Stimulated activated CD8-positive, alpha-beta memory T cell treated with anti-CD3 and anti-CD28 coated beads, Interleukin-4, amount 100 ng/mL, for 48 hours (primary cell): Measurements from ENCODE around the gene WEE1.
A peak's percentile ranks its signal among the peaks of the same experiment; 100 is the strongest.
"Not testable (repeated sequence)": the region's sequence is repeated elsewhere in the genome, so short reads cannot be mapped to it uniquely, and the experiment has no call there.

Experiments used
- DNase-seq: peaks from one replicate; pipeline ENCODE4 v3.0.0-alpha.2; 2020

WEE1 gene

DNA sequence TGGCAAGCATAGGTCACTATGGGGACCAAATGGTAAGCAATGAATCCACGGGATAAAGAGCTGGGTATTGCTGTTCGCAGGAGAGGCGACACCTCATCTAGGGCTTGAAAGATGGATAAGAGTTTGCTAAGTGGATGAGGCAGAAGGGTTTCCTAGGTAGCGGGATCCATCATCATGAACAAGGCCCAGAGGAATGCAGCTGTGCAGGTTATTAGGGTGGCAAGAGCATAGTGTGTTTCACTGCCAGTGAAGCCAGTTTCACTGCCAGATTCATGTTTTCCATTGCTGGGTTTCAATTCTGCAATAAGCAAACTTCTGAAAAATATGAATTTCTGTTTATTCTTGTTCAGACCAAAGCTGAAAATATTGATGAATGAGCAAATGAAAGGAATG, 27.2 kb downstream of the WEE1 start:
- no peak for DNase-seq

GRCh38 chr11:9601037-9601875, 27.8 kb downstream of the WEE1 start:
- peak; percentile 78 for DNase-seq

DNA sequence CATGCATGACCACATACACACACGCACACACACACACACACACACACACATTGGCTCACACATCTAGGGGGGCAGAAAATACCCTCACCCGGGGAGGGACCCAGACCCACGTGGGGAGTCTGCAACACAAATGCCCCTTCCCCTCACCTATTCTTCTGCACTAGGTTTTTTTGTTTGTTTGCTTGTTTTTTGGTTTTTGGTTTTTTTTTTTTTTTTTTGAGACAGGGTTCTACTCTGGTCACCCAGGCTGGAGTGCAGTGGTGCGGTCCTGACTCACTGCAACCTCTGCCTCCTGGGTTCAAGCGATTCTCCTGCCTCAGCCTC, 28.4 kb downstream of the WEE1 start:
- DNase-seq: no peak

GRCh38 chr11:9603214-9603613, 29.7 kb downstream of the WEE1 start:
- DNase-seq: not testable (repeated sequence)

DNA sequence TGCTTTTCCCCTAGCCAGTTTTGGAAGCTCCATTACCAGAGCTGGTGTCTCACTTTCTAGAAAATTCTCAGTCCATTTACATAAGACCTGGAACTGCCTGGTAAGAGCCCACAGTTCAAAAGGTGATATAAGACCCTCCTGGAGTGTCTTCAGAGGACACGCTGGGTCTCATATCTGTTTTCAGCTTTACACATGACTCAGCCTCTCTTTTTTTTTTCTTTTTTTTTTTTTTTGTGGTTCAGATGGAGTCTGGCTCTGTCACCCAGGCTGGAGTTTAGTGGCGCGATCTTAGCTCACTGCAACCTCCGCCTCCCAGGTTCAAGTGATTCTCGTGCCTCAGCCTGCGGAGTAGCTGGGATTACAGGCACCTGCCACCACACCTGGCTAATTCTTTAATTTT, 30.7 kb downstream of the WEE1 start:
- DNase-seq: no peak

DNA sequence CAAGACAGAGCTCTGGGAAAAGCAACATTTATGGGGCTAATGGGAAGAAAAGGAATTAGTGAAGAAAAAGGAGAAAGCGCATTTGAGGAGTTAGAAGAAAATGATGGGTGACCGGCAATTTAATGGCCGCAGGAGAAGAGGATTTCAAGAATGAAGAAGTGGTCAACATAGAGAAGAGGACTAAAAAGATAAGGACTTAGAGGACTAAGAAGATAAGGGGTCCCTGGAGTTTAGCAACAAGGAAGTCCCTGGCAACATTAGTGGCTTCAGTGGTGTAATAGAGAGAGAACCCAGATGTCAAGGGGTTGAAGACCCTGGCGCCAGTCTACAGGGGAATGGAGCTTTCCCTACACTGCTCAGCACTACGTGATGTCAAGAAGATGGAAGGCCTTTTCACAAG, 32.3 kb downstream of the WEE1 start:
- DNase-seq: no peak

DNA sequence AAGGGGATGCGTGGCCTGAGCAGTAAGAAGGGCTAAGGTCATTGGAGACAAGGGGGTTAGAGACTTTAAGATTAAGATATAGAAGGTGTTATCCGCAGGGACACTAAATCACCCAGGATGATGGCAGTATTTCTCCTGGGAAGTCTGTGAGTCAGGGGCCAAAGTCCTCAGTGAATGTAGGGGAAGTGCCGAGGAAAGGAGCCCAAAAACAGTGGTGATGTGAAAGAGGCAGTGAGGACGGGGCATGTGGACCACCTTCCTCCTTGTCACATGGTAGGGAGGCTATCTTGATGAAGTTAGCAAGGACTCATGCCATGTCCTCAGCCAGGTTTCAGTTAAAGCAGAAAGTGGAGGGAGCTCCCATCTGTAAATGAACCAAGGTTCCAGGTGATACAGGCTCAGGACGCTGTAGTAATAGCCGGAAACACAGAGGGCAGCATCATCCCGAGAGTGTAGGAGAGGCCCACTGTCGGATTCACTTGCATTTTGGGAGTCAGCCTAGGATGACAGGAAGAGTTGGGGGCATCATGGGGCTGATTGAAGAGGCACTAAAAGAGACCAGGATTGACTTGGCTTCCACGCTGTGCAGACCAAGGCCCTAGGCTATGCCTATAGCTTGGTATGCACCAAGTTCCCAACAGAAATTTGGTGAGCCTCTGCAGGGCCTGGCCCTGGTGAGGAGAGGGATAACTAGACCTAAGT, 33.5 kb downstream of the WEE1 start:
- DNase-seq: no peak

- no peak for DNase-seq
Measured at GRCh38 chr11:9607511-9607899, 34.0 kb downstream of the WEE1 start.

- DNase-seq: no peak
Measured at GRCh38 chr11:9609002-9609759, 35.7 kb downstream of the WEE1 start.

GRCh38 chr11:9609841-9610240, 36.4 kb downstream of the WEE1 start:
- DNase-seq: no peak

- DNase-seq: peak; percentile 93
Measured at GRCh38 chr11:9613118-9613829, 39.8 kb downstream of the WEE1 start.

- peak; percentile 95 for DNase-seq
Measured at GRCh38 chr11:9613830-9614762, 40.6 kb downstream of the WEE1 start.

DNA sequence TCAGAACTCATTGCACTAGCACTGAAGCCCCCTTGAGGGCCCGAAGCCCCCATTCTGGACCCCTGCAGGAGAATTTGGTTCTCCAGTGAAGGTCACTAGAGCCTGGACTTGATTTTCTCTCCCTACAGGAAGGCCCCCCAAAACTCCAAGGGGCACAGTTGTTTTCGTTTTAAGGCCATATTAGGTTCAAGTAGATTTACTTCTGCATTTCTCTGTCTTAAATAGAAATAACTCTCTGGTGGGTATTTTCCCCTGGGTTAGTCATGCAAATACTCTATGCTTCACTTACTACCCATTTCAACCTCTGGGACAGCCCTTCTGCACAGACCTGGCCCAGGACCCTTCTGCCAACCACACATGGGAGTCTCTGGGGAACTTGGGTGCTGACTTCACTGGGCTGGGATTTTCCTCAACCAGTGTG, 41.6 kb downstream of the WEE1 start:
- DNase-seq: no peak

GRCh38 chr11:9616042-9616675, 42.7 kb downstream of the WEE1 start:
- no peak for DNase-seq

- DNase-seq: peak; percentile 50
Measured at GRCh38 chr11:9616858-9617257, 43.4 kb downstream of the WEE1 start.

DNA sequence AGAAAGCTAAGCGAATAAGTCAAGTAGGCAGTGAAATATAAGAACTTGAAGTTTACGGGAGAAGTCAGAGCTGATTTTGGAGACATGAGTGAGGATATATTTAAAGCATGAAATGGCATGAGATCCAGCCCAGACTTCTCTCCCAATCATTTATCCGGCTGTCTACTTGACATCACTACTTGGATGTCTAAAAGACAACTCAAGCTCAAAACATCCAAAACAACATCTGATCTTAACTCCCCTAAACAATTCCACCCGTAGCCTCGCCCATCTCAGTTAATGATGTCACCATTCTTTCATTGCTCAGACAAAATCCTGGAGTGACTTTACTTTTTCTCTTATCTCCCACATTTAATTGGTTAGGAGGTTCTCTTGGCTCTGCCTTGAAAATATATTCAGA, 44.5 kb downstream of the WEE1 start:
- no peak for DNase-seq

- no peak for DNase-seq
Measured at GRCh38 chr11:9619004-9619403, 45.5 kb downstream of the WEE1 start.

- no peak for DNase-seq
Measured at GRCh38 chr11:9619971-9620370, 46.5 kb downstream of the WEE1 start.

DNA sequence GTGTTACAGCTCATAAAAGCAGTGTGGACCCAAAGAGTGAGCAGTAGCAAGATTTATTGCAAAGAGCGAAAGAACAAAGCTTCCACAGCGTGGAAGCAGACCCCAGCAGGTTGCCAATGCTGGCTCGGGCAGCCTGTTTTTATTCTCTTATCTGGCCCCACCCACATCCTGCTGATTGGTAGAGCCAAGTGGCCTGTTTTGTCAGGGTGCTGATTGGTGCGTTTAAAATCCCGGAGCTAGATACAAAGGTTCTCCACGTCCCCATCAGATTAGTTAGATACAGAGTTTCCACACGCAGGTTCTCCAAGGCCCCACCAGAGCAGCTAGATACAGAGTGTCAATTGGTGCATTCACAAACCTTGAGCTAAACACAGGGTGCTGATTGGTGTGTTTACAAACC, 48.9 kb downstream of the WEE1 start:
- DNase-seq: not testable (repeated sequence)

DNA sequence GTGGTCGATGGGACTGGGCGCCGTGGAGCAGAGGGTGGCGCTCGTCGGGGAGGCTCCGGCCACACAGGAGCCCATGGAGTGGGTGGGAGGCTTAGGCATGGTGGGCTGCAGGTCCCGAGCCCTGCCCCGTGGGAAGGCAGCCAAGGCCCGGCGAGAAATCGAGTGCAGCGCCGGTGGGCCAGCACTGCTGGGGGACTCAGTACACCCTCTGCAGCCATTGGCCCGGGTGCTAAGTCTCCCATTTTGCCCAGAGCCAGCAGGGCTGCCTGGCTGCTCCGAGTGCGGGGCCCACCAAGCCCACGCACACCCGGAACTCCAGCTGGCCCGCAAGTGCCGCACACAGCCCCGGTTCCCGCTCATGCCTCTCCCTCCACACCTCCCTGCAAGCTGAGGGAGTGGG, 49.6 kb downstream of the WEE1 start:
- DNase-seq: not testable (repeated sequence)

- no peak for DNase-seq
Measured at GRCh38 chr11:9624448-9624847, 51.0 kb downstream of the WEE1 start.

- DNase-seq: no peak
Measured at GRCh38 chr11:9625162-9625561, 51.7 kb downstream of the WEE1 start.
